KOPT-K1 (cell line): ENCODE data around the gene PSMD12.
"Not testable (repeated sequence)": the region's sequence is repeated elsewhere in the genome, so short reads cannot be mapped to it uniquely, and the experiment has no call there.

Experiments
- H3K27ac ChIP-seq: fragments of 200-600 bp; sonication (generic); 2 replicates; pipeline ENCODE4 v1.5.1; 2016; ENCODE audit warnings: antibody characterized with exemption, mild to moderate bottlenecking, low read depth, low read length; ENCODE audit not compliant: poor library complexity, severe bottlenecking
- H3K36me3 ChIP-seq: fragments of 200-600 bp; sonication (generic); 2 replicates; pipeline ENCODE4 v1.5.1; 2017; ENCODE audit warnings: antibody characterized with exemption, mild to moderate bottlenecking, low read length, moderate library complexity; ENCODE audit not compliant: insufficient read depth
- H3K9me3 ChIP-seq: fragments of 200-600 bp; sonication (generic); 2 replicates; pipeline ENCODE4 v1.5.1; 2017; ENCODE audit warnings: antibody characterized with exemption, low read length, mild to moderate bottlenecking; ENCODE audit not compliant: insufficient read depth, poor library complexity, severe bottlenecking

Gene PSMD12

GRCh38 chr17:67349420-67349819, 17.0 kb downstream of the PSMD12 start:
- H3K36me3 ChIP-seq: peaks cover 99% of the 10 kb centered on the region
- no peak overlapping the region for H3K27ac ChIP-seq
- no peaks in the 10 kb centered on the region for H3K9me3 ChIP-seq

GRCh38 chr17:67347826-67348225, 18.6 kb downstream of the PSMD12 start:
- Histone ChIP-seq H3K36me3 (peaks cover 99% of the 10 kb centered on the region), H3K27ac (no peak overlapping the region), H3K9me3 (no peaks in the 10 kb centered on the region)

GRCh38 chr17:67343237-67343636, 23.1 kb downstream of the PSMD12 start:
- peaks cover 99% of the 10 kb centered on the region for H3K36me3 ChIP-seq
- H3K9me3 ChIP-seq: no peaks in the 10 kb centered on the region
- H3K27ac ChIP-seq: no peak overlapping the region

GRCh38 chr17:67338353-67338752, 28.0 kb downstream of the PSMD12 start:
- not testable (repeated sequence) for H3K9me3 ChIP-seq, H3K27ac ChIP-seq
- H3K36me3 ChIP-seq: peaks cover 60% of the 10 kb centered on the region

- Histone ChIP-seq H3K27ac (no peak overlapping the region), H3K36me3 (peaks cover 45% of the 10 kb centered on the region), H3K9me3 (no peaks in the 10 kb centered on the region)
Observed at GRCh38 chr17:67336859-67337258, 29.5 kb downstream of the PSMD12 start.

GRCh38 chr17:67335245-67335835, 31.0 kb downstream of the PSMD12 start:
- no peak overlapping the region for H3K27ac ChIP-seq
- no peaks in the 10 kb centered on the region for H3K9me3 ChIP-seq
- peaks cover 30% of the 10 kb centered on the region for H3K36me3 ChIP-seq

GRCh38 chr17:67332162-67332508, 34.2 kb downstream of the PSMD12 start:
- not testable (repeated sequence) for H3K9me3 ChIP-seq, H3K27ac ChIP-seq, H3K36me3 ChIP-seq

GRCh38 chr17:67331381-67332161, 34.8 kb downstream of the PSMD12 start:
- not testable (repeated sequence) for H3K9me3 ChIP-seq, H3K36me3 ChIP-seq, H3K27ac ChIP-seq

GRCh38 chr17:67328026-67328425, 38.4 kb downstream of the PSMD12 start:
- no peaks in the 10 kb centered on the region for H3K36me3 ChIP-seq
- no peak overlapping the region for H3K27ac ChIP-seq
- H3K9me3 ChIP-seq: no peaks in the 10 kb centered on the region

GRCh38 chr17:67326959-67327745, 39.2 kb downstream of the PSMD12 start:
- H3K27ac ChIP-seq, H3K36me3 ChIP-seq, H3K9me3 ChIP-seq: not testable (repeated sequence)

- no peaks in the 10 kb centered on the region for H3K36me3 ChIP-seq
- H3K9me3 ChIP-seq: no peaks in the 10 kb centered on the region
- no peak overlapping the region for H3K27ac ChIP-seq
Observed at GRCh38 chr17:67326440-67326839, 39.9 kb downstream of the PSMD12 start.

- no peaks in the 10 kb centered on the region for H3K36me3 ChIP-seq
- H3K27ac ChIP-seq: no peak overlapping the region
- H3K9me3 ChIP-seq: no peaks in the 10 kb centered on the region
Observed at GRCh38 chr17:67324330-67324729, 42.0 kb downstream of the PSMD12 start.

GRCh38 chr17:67323445-67323844, 42.9 kb downstream of the PSMD12 start:
- Histone ChIP-seq H3K9me3 (no peaks in the 10 kb centered on the region), H3K27ac (no peak overlapping the region), H3K36me3 (no peaks in the 10 kb centered on the region)

- no peaks in the 10 kb centered on the region for H3K9me3 ChIP-seq
- no peak overlapping the region for H3K27ac ChIP-seq
- H3K36me3 ChIP-seq: no peaks in the 10 kb centered on the region
Observed at GRCh38 chr17:67322042-67322787, 44.2 kb downstream of the PSMD12 start.

GRCh38 chr17:67321486-67321885, 44.9 kb downstream of the PSMD12 start:
- H3K27ac ChIP-seq, H3K9me3 ChIP-seq: not testable (repeated sequence)

More at GRCh38 chr17:67321486-67321885, 44.9 kb downstream of the PSMD12 start:
- not testable (repeated sequence) for H3K36me3 ChIP-seq
